MV-4-11 (cell line): ENCODE results near the gene FATE1.

Experiments used
- DNase-seq: peaks from one replicate; lab custom pipeline; 2025; lab: John Stamatoyannopoulos, UW

The FATE1 gene

GRCh38 chrX:151704041-151704663, 11.7 kb upstream of the FATE1 start:
- no peak for DNase-seq

GRCh38 chrX:151708821-151709220, 7.0 kb upstream of the FATE1 start:
- no peak for DNase-seq

GRCh38 chrX:151710457-151710856, 5.4 kb upstream of the FATE1 start:
- no peak for DNase-seq

GRCh38 chrX:151711154-151711553, 4.7 kb upstream of the FATE1 start:
- DNase-seq: no peak

- DNase-seq: no peak
Observed at GRCh38 chrX:151711787-151712186, 4.0 kb upstream of the FATE1 start.

GRCh38 chrX:151712253-151712652, 3.6 kb upstream of the FATE1 start:
- no peak for DNase-seq

GRCh38 chrX:151713849-151714248, 2.0 kb upstream of the FATE1 start:
- DNase-seq: no peak

GRCh38 chrX:151714362-151714761, 1.5 kb upstream of the FATE1 start:
- DNase-seq: no peak

GRCh38 chrX:151722241-151722846, 6.5 kb downstream of the FATE1 start:
- no peak for DNase-seq

- DNase-seq: no peak
Observed at GRCh38 chrX:151723156-151723760, 7.4 kb downstream of the FATE1 start.

GRCh38 chrX:151724563-151725337, 8.9 kb downstream of the FATE1 start:
- no peak for DNase-seq

- DNase-seq: peak; percentile 1
Observed at GRCh38 chrX:151725338-151725614, 9.4 kb downstream of the FATE1 start.

- DNase-seq: no peak
Observed at GRCh38 chrX:151726751-151727150, 10.9 kb downstream of the FATE1 start.

GRCh38 chrX:151727346-151727745, 11.5 kb downstream of the FATE1 start:
- no peak for DNase-seq

GRCh38 chrX:151729056-151729725, 13.4 kb downstream of the FATE1 start:
- DNase-seq: no peak

GRCh38 chrX:151734446-151734845, 18.6 kb downstream of the FATE1 start, which contains the start of gene CNGA2:
CNGA2 (plus strand) TSS chrX:151734746; CDS start chrX:151738484, 3,738 bp downstream.
- DNase-seq: no peak

- DNase-seq: no peak
Observed at GRCh38 chrX:151735219-151735618, 19.4 kb downstream of the FATE1 start.

- no peak for DNase-seq
Observed at GRCh38 chrX:151736685-151737084, 20.9 kb downstream of the FATE1 start.

- DNase-seq: no peak
Observed at GRCh38 chrX:151737494-151737893, 21.7 kb downstream of the FATE1 start.

- no peak for DNase-seq
Observed at GRCh38 chrX:151738751-151739150, 22.9 kb downstream of the FATE1 start.

- DNase-seq: no peak
Observed at GRCh38 chrX:151741606-151742005, 25.8 kb downstream of the FATE1 start.

GRCh38 chrX:151742311-151742710, 26.5 kb downstream of the FATE1 start:
- DNase-seq: no peak
